ENCODE data around the gene BICC1.

DNA sequence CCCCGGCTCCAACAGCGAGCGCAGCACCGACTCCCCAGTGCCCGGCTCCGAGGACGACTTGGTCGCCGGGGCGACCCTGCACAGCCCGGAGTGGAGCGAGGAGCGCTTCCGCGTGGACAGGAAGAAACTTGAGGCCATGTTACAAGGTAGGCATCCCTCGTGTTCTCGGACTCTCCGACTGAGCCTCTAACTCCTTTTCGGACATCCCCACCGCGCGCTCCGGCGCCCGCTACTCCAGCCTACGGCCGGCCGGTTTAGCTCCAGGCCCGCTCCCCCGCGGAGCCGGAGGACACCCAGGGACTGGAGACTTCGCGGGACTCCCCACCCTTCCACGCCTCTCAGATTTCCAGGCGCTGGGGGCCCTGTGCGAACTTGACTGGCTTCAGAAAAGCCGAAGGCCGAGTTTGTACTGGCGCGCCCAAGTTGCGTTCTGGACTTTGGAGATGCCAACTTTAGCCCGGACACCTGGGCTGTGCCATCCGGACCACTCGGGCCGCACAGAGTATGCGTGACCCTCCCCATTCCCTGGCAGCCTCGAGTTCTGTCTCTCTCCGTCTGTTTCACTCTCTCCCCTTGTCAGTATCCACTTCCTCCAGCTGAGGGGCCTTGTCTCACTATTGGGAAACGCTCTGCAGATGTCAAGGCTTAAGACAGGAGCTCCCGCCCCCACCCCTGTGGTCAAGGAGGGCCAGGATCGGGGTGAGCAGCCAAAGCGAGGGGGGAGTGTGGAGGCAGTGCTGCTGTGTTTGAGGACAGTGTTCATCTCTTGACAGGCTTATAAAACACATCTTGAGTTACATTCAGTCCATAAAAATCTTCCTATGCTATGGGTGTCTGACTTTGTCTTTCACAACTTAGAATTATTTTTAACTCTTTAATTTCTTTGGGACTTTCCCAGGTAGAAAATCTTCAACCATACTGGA, 777 bp downstream of the BICC1 start:
- TF ChIP-seq, protein P1, sequence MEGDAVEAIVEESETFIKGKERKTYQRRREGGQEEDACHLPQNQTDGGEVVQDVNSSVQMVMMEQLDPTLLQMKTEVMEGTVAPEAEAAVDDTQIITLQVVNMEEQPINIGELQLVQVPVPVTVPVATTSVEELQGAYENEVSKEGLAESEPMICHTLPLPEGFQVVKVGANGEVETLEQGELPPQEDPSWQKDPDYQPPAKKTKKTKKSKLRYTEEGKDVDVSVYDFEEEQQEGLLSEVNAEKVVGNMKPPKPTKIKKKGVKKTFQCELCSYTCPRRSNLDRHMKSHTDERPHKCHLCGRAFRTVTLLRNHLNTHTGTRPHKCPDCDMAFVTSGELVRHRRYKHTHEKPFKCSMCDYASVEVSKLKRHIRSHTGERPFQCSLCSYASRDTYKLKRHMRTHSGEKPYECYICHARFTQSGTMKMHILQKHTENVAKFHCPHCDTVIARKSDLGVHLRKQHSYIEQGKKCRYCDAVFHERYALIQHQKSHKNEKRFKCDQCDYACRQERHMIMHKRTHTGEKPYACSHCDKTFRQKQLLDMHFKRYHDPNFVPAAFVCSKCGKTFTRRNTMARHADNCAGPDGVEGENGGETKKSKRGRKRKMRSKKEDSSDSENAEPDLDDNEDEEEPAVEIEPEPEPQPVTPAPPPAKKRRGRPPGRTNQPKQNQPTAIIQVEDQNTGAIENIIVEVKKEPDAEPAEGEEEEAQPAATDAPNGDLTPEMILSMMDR (IDR thresholded peaks at IDR 0.05; ENCODE audit: low read depth, low read length), result no peak
- no peak for TF ChIP-seq MYC (IDR thresholded peaks at IDR 0.05; ENCODE audit: low read depth, low read length)
- no peak for TF ChIP-seq MAX (IDR thresholded peaks at IDR 0.05; ENCODE audit: low read depth, low read length)
